ENCODE measurements around the gene LRRC2.
"Not testable (repeated sequence)": the region's sequence is repeated elsewhere in the genome, so short reads cannot be mapped to it uniquely, and the experiment has no call there.

LRRC2 gene

GRCh38 chr3:46524008-46524407 lies 42.1 kb downstream of the LRRC2 start:
- DNase-seq (ENCODE audit: low read depth): no peak

GRCh38 chr3:46523556-46523955 lies 42.5 kb downstream of the LRRC2 start:
- no peak for DNase-seq (ENCODE audit: low read depth)

- DNase-seq (ENCODE audit: low read depth): not testable (repeated sequence)
These were observed 43.9 kb downstream of the LRRC2 start for GRCh38 chr3:46522201-46522600.

GRCh38 chr3:46521096-46521495 lies 45.0 kb downstream of the LRRC2 start:
- no peak for DNase-seq (ENCODE audit: low read depth)

- DNase-seq (ENCODE audit: low read depth): no peak
These were observed 45.6 kb downstream of the LRRC2 start for GRCh38 chr3:46520531-46520930.

GRCh38 chr3:46519952-46520351 lies 46.1 kb downstream of the LRRC2 start:
- DNase-seq (ENCODE audit: low read depth): no peak

- no peak for DNase-seq (ENCODE audit: low read depth)
These were observed 48.3 kb downstream of the LRRC2 start for GRCh38 chr3:46517784-46518181.

- no peak for DNase-seq (ENCODE audit: low read depth)
These were observed 48.9 kb downstream of the LRRC2 start for GRCh38 chr3:46517016-46517783.

GRCh38 chr3:46516521-46516920 lies 49.6 kb downstream of the LRRC2 start:
- DNase-seq (ENCODE audit: low read depth): no peak

GRCh38 chr3:46512191-46512749 lies 53.8 kb downstream of the LRRC2 start:
- no peak for DNase-seq (ENCODE audit: low read depth)

GRCh38 chr3:46509661-46510187 lies 56.4 kb downstream of the LRRC2 start:
- DNase-seq (ENCODE audit: low read depth): no peak

GRCh38 chr3:46508850-46509591 lies 57.1 kb downstream of the LRRC2 start:
- no peak for DNase-seq (ENCODE audit: low read depth)

- no peak for DNase-seq (ENCODE audit: low read depth)
These were observed 59.6 kb downstream of the LRRC2 start for GRCh38 chr3:46506526-46506925.

- no peak for DNase-seq (ENCODE audit: low read depth)
These were observed 60.1 kb downstream of the LRRC2 start for GRCh38 chr3:46505953-46506352.

GRCh38 chr3:46504789-46505188 lies 61.3 kb downstream of the LRRC2 start:
- DNase-seq (ENCODE audit: low read depth): no peak

GRCh38 chr3:46503200-46503874 lies 62.8 kb downstream of the LRRC2 start:
- no peak for DNase-seq (ENCODE audit: low read depth)

GRCh38 chr3:46501702-46502101 lies 64.4 kb downstream of the LRRC2 start:
- no peak for DNase-seq (ENCODE audit: low read depth)

- no peak for DNase-seq (ENCODE audit: low read depth)
These were observed 65.2 kb downstream of the LRRC2 start for GRCh38 chr3:46500656-46501635.

- no peak for DNase-seq (ENCODE audit: low read depth)
These were observed 67.1 kb downstream of the LRRC2 start for GRCh38 chr3:46498916-46499519.

- DNase-seq (ENCODE audit: low read depth): no peak
These were observed 68.4 kb downstream of the LRRC2 start, which contains the start of gene RTP3 for GRCh38 chr3:46497556-46498265. Gene RTP3, plus strand, starts transcription at chr3:46497976. Its CDS starts 87 bp downstream, at chr3:46498063.
